A172 (cell line): ENCODE measurements around the gene LCN1. TPM values are rescaled to one million over a fixed set of nuclear protein-coding genes. Genes with fewer than 3 reads are reported as not detected.
A peak's percentile ranks its signal among the peaks of the same experiment; 100 is the strongest.

ENCODE experiments used
- DNase-seq: peaks from one replicate; pipeline ENCODE4 v3.0.0-alpha.2; 2015; ENCODE audit warnings: low spot score
- total RNA-seq: library from RNA; depleted of rRNA; stranded (reverse); fragments of >200 nt; shearing (Covaris generic); gene quantifications from 2 replicates; pipeline ENCODE4 v1.2.3, GENCODE V29; 2014

Gene LCN1
- total RNA-seq, 1 experiment from 2014 or later, result 0.47 TPM

DNA sequence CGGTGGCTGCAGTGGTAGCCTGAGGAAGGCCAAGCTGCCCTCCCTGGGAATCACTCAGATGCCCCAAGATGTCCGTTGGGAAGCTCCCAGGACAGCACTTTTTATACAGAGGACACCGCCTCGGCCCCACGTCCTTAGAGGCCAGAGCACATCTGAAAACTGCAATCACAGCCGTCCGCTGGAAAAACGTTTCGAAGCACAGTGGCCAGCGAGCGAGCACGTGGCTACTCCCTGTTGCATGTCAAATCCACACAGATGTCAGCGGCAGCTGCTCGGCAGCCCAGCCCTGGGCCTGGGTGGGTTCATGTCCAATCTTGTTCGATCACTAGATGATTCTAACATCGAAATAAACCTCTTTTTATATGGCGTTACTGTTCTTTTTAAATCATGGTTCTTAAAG is 32.7 kb upstream of the LCN1 start:
- no peak for DNase-seq

DNA sequence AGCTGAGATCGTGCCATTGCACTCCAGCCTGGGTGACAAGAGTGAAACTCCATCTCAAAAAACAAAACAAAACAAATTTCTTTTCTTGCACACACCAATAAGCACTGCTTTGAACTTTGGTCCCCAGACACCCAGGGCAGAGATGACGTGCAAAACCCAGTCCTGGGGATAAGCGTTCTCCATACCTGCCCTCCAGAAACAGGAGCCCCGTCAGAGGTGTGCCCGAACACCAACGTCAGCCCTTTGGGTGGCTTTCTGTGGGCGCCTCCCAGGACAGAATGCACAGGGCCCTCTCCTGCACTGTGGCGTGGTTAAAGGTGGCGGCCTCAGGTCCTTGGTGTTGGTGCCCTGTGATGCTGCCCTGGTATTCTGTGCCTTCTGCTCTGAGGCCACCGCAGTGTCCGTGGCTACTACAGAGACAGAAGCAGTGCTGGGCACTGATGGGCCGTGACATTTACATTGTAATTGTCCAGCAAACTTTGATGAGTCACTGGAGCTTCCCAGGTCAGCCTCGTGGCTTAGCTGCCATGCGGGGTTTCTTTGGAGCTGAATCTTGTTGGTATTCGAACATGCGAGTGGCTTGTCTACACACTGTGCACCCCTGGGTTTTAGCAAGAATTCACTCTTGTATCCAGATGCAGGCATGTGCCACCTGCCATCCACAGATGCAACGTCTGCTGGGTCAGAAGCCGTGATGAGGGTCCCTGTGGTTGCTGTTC is 31.9 kb upstream of the LCN1 start:
- peak; percentile 23 for DNase-seq

DNA sequence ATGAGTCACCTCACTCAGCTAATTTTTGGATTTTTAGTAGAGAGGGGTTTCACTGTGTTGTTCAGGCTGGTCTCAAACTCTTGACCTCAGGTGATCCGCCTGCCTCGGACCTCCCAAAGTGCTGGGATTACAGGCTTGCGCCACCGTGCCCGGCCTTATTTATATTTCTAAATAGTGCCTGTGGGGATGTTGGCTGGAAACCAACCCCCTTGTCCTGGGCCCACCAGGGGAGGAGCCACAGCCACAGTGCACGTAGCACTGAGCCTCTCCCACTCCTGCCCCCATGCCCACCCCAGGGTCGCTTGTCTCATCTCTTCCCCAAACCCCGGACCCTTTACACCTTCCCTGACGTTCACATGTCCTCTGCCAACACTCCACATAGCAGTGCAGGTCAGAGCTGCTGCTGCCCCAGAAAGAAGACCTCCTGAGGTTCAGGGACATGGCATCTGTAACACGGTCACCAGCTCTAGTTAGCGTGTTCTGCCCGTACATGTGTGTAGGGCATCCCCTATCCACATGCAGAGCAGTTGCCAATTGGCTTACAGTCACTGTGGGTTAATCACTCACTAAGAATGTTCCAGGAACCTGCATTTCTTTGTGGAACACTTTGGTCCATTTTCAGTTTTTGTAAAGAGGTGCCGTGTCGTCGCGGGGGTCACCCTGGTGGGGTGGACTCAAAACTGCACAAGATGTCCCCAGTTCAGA is 30.9 kb upstream of the LCN1 start:
- no peak for DNase-seq

DNA sequence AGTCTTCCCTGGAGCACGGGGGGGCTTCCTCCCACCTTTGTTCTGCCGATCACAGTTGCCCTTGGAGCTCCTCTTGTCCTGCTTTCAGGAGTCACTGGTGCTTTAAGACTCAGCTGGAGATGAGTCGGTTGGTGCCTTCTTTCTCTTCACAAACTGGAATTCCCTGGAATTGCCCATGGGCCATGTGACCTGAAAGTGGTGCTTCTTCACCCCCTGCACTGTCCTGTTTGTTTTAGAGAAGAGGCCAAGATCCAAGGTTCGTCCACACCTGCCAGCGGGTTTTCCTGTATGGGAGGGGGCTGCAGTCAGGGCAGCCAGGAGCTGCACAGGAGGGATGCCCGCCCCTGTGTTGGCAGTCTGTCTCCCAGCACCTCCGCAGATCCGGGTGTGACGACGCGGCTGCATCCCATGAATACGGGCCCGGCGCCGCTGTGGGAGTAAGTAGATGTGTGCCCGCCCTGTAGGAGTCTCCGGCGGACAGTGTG is 30.2 kb upstream of the LCN1 start:
- DNase-seq, result no peak

DNA sequence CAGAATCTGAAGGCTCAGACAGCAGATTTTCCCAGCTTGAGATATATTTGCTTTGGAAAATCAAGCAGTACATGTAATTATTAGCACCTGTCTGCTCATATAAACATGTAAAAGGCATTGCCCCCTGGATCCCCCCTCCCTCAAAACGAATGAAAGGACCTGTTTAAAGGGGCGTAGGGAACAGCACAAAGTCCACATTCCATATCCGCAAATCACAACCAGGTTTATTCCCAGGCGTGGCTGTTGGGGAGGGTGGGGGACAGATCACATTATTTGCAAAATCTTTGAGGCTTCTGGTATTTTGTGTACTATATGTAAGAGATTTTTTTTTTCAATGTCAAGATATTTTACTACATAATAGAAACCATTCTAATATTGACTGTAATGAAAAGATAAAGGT is 29.5 kb upstream of the LCN1 start:
- no peak for DNase-seq

DNA sequence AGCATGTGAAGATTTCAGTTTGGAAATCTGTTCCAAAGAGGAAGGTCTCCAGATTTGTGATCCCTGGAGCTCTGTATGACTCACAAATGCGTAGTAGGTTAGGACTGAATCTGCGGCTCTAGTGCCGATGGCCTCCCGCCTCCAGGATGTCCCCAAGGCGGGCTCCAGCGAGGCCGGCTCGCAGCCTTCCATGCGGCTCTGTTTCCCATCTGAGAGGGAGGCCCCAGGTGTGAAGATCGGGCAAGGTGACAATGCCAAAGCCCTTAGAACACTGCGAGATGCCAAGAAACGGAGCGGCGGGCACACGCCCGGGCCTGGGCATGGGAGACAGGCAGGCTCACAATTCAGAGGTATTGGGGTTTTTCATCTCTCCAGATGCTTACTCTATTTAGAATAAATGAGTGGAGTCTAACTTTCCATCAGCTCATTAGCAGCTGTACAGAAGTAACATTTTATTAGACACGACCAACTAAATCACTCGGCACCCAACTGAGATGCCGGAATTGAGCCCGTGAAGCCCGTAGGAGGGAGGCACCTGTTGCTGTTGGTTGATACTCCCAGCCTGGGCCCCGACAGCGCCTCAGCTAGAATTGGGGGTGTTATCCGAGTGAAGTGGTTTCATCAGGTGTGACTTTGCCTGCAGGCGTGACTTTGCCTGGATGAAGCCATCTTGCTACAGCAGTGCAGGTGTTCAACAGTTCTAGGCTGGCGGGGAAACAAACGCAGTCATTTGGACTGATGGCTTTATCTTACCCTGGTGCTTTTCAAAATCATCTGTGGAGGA is 28.2 kb upstream of the LCN1 start:
- no peak for DNase-seq

DNA sequence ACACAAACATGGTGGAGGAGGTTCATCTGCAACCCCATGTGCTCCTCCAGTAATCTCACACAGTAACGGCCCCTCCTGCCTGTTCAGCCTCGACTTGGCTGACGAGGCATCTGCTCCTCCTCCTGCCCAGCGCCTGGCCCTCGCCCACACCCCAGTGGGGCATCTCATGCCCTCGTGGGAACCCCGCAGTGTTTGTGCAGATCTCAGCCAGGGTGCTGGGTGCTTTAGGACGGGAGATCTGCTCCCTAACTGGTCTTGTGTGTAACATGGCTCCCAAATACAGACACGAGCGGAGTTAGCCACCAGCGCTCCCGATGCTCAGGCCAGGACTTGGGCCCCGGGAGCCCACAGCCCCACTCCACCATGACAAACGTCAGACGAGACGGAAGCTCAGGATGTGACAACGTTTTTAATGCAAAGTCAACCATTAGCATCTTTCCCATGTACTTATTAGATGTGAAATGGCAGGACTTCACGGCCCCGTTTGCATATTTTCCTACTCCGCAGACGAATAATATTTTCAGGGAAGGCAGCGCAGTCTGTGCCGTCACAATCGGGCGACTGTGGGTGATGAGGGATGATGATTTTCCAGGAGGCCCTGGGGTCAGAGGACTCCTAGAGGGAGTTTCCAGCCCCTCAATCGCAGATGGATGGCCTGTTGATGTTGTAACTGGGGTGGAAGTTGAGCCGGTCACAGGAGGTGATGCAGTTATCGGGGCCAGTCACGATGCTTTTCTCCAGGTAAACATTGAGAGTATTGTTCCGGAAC is 26.3 kb upstream of the LCN1 start:
- DNase-seq, result no peak

DNA sequence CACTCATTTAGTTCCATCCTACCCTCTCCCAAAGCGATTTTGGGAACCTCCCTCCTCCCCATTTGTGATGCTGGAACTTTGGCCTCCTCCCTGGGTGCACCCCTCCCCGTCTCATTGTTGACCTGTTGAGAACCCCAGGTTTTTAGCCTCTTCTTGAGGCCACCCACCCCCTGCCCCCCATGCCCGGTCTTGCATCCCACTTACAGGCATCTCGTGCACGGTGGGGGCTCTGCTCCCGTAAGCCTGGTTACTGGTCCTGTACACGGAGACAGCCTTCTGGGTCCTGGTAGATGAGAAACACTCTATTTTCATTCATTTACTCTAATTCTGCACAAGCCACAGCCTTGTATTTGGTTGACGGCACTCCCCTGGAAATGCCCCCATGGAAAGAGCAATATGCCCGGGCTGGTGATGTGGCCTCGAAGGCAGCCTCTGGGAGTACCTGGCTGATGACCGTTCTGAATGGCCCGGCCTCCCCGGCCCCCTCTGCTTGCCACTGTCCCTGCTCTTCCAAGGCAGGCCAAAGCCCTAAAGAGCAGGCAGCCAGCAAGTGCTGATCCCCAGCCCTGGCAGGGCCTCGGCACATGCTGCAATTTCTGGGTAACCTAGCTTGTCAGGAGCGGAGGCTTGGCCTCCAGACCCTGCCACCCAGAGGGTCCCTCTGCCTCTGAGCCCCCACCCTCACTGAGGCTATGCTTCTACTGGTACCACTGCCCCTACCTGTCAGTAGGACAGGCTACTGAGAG is 22.7 kb upstream of the LCN1 start:
- no peak for DNase-seq

DNA sequence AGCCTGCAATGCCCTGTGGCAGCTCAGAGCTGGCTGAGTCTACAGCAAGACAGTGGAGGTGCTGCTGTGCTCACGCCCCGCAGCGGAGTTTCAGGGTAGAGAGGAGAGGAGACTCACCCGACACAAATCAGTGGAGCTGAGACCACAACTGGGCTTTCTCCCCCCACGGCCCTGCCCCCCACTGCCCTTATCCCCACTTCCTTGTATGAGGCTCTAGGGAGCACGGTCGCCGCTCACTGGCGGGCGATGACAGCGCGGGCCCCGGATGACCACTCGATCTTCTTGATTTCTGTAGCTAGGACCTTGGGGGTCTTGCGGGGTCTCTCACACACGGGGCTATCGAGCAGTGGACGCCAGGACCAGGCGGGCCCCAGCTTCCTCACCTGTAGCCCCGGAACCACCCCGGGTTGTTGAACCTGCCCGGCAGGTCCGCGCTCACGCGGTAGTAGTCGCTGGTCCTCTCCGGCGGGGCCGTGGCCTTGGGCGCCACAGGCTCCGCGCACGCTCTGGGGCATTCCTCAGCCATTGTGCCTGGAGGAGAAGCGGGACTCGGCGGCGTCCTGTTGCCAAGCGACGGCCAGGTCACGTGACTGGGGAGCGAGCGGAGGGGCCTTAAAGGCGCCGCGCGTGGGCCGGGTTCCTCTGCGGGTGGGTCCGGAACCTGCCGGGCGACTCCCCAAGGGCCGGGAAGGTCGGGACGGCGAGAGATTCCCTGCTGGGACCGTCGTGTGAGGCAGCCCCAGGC is 21.7 kb upstream of the LCN1 start:
- DNase-seq, result peak; percentile 68

DNA sequence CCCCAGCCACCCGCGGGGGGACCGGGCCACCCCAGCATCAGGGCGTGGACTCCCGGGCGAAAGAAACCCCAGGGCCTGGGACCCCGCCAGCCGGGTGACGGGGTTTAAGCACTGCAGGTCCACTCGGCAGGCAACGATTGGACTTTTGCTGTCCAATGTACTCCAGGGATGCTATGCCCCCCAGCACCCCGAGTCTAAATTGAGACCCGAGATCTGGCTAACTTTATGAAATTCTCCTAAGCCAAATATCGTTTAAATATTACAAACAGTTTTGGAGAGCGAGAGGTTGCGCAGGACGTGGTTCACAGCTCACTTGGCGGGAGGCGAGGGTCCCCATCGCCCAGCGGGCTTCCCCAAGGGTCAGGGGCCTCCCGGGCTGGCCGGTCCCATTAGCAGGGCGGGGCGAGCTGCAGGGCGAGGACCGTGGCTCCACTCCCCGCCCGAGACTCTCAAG is 21.1 kb upstream of the LCN1 start:
- peak; percentile 38 for DNase-seq

DNA sequence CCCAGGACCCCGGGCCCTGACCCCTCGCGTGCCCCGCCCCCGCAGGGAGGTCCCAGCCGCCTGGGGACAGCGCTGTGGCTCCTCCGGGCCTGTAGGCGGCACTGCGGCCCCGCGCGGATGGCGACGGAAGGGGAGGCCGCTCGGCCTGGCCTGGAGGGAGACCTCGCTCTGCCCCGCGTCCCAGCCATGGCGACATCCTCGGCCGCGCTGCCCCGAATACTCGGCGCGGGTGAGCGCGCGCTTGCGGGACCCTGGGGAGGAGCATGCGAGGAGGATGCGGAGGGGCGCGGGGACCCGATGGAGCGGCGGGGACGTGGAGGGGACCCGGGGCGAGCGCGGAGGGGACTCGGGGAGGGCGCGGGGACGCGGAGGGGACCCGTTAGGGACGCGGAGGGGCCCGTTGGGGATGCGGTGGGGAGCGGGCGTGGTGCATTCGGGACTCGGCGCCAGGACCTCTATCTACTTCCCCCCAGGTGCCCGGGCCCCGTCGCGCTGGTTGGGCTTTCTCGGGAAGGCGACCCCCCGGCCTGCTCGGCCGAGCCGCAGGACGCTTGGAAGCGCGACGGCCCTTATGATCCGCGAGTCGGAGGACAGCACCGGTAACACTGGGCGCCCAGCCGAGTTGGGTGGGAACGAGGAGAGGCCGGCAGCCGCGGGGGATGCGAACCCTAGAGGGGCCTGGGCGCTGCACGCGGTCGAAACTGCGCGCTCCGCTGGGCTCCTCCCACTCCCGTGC is 20.5 kb upstream of the LCN1 start, which contains the start of gene MRPS2:
Gene MRPS2 (plus strand): TSS at position 158 of the 736 bp plus-strand sequence. CDS start 29 bp downstream, at position 187.
- peak; percentile 65 for DNase-seq

DNA sequence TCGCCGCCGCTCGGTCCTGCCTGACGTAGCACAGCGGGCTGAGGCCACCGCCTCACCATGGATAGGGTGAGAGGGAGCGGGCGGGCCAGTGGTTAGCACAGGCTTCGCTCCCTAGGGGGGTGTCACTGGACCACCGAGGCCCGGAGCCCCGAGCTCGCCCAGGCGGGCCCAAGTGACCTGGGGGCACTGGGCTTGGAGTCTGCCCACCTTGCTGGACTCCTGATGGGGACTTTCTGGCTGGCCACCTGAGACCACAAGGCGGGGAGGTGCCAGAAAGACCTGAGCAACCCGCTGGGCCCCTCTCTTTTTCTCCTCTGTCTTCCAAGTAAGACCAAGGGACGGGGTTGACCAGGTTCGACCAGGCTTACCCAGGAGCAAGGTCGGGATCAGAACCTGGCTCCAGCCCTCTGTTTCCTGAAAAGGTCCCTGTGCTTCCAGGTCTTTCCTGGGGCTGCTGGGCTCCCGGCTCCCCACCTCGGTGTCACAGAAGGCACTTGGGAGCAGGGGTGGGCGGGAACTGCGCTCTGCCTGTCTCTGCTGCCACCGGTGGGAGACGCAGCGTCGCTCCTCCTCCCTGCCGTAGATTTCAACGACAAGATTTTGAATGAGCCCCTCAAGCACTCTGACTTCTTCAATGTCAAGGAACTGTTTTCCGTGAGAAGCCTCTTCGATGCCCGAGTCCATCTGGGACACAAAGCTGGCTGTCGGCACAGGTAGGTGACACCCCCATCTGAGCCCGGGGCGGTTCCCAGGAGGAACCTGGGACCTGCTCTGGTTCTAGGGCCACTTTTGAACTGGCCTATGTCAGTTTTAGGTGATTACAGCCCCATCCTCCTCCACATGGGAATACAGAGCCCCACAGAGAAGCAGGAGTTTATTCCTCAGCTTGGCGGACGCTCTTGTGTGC is 19.7 kb upstream of the LCN1 start:
- no peak for DNase-seq

DNA sequence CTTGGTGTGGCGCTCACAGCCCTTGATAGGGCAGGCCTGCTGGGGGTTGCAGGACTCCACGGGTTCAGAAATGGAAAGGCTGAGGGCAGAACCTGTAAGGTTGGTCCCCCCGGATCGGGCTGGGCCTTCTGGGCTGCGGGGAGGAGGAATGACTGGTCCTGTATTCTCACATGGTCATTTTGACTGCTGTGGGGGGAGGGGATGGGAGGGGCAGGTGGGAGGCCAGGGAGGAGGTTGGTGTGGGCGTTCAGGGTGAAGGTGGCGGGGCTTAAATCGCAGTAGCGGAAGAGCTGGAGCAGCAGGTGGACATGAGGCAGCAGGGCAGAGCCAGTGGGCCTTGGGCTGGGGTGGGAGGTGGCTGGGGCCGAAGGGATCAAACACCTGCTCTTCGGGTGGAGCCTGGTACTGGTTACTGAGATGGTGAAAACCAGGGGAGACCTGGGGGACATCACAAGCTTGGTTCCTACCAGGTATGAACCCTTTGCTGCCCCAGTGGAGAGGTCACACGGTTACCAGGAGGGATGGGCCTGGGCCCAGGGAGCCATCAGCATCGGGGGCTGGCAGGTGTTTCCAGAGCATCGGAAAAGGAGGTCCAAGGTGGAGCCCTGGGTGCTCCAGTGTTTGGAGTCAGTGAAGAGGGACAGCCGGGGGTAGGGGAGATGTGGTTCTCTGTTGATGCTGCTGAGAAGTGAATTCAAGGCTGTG is 18.9 kb upstream of the LCN1 start:
- DNase-seq, result no peak

DNA sequence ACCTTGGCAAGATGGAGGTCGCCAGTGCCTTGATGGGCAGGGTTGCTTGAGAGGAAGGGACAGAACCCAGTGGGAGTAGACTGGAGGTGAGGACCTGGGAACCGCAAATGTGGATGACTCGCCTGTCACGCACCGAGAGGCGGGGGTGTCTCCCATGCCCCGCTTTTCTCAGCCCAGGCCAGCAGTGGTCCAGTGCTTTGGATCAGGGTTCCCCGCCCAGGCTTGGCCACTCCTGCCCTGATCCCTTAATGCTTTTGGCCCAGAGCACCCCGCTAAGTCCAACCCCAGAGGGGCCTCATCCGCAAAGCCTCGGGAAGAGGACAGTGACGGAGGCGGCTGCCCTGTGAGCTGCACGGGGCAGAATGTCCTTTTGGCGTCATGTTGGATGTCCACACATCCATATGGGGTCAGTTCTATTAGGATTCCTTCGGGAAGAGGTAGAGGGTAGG is 18.3 kb upstream of the LCN1 start:
- DNase-seq, result no peak

DNA sequence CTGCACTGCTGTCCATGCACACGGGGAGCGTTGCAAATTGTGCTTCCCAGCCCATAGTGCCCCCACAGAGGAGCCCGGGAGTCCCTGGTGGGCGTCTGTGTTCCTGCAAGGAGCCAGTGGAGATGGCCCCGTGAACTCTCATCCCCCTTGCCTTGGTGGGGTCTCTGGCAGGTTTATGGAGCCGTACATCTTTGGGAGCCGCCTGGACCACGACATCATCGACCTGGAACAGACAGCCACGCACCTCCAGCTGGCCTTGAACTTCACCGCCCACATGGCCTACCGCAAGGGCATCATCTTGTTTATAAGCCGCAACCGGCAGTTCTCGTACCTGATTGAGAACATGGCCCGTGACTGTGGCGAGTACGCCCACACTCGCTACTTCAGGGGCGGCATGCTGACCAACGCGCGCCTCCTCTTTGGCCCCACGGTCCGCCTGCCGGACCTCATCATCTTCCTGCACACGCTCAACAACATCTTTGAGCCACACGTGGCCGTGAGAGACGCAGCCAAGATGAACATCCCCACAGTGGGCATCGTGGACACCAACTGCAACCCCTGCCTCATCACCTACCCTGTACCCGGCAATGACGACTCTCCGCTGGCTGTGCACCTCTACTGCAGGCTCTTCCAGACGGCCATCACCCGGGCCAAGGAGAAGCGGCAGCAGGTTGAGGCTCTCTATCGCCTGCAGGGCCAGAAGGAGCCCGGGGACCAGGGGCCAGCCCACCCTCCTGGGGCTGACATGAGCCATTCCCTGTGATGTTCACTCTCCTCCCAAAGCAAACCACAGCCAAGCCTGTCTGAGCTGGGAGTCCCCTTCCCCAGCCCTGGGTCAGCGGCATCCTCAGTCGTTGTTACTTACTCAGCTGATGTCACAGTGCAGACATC is 17.6 kb upstream of the LCN1 start:
- no peak for DNase-seq
